ENCODE results near the gene SH3BGRL. TPM values are rescaled to one million over a fixed set of nuclear protein-coding genes. Genes with fewer than 3 reads are reported as not detected.

The SH3BGRL gene
- 35.2 and 62.1 TPM in 2 replicates for total RNA-seq

DNA sequence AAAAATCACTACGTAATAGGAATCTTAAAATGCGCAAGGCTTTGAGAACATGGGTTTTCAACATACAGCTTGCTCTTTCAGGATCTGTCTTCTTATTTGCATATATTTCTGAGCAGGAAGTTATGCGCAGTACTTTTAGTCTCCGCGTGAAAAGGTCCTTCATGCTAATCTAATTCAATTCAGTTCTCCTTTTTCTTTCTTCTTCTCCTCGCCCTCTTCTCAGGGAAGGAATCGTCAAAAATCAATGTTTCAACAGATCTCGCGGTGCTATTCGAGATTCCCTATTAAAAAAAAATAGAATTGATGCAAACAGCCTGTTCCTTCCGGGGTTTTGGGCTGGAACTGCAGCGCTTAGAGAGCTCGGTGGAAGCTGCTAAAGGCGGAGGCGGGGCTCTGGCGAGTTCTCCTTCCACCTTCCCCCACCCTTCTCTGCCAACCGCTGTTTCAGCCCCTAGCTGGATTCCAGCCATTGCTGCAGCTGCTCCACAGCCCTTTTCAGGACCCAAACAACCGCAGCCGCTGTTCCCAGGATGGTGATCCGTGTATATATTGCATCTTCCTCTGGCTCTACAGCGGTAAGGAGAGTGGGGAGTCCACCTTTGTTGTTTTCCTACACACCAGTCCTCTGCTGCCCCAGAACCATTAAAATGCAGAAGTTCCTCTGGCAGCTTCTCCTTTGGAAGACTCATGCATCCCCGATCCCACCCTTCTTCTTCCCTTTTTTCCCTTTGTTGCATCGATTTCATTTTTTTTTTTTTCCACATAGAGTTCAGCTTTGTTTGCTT is at the start of gene SH3BGRL, which contains the start of gene HMGN5:
SH3BGRL (plus strand) TSS at position 432 of the 785 bp plus-strand sequence; CDS start at position 531, 99 bp downstream.
HMGN5 (minus strand) TSS at position 243 of the 785 bp plus-strand sequence. CDS start 80,364 bp downstream, outside the sequence.

Other genes with a start within 250 kb of the SH3BGRL start
- 0.25 and 0.65 TPM in 2 replicates for gene HMGN5, start 189 bp upstream of the SH3BGRL start, total RNA-seq